Measurements from ENCODE around the gene FRMD4A.

Gene FRMD4A

DNA sequence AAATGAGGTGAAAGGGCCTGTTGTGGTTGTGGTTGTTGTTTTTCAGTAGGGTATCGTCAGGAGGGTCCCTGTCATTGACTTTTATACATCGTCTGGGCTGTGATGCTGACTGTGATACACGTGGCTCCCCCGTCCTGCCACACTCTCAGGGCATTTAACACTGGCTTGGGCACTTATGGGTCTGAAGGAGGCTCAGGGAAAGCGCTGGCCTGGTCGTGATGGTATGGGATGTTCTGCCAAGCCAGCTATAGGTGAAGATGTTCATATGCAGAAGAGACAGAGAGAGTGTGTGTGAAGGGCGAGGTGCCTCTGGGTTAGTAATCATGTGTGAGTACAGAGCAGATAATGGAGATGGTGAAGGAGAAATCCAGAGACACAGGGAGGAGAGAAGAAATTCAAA, 585.5 kb downstream of the FRMD4A start:
- H3K27ac ChIP-seq (ENCODE audit: low read length): no peak overlapping the region
- H3K4me1 ChIP-seq (ENCODE audit: low read length): peaks cover 15% of the 10 kb centered on the region
- no peak overlapping the region for H3K9ac ChIP-seq (ENCODE audit: low read length)
- TF ChIP-seq, protein P1, sequence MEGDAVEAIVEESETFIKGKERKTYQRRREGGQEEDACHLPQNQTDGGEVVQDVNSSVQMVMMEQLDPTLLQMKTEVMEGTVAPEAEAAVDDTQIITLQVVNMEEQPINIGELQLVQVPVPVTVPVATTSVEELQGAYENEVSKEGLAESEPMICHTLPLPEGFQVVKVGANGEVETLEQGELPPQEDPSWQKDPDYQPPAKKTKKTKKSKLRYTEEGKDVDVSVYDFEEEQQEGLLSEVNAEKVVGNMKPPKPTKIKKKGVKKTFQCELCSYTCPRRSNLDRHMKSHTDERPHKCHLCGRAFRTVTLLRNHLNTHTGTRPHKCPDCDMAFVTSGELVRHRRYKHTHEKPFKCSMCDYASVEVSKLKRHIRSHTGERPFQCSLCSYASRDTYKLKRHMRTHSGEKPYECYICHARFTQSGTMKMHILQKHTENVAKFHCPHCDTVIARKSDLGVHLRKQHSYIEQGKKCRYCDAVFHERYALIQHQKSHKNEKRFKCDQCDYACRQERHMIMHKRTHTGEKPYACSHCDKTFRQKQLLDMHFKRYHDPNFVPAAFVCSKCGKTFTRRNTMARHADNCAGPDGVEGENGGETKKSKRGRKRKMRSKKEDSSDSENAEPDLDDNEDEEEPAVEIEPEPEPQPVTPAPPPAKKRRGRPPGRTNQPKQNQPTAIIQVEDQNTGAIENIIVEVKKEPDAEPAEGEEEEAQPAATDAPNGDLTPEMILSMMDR (IDR thresholded peaks at IDR 0.05; ENCODE audit: low read length): no peak
- TF ChIP-seq EZH2 (optimal IDR thresholded peaks at IDR 0.05; ENCODE audit: low read depth, low read length) (no peak), EZH2phosphoT487 (IDR thresholded peaks at IDR 0.05; ENCODE audit: low read length) (no peak)
- H3K27me3 ChIP-seq (replicated peaks; ENCODE audit: insufficient read depth, low read length): no peaks in the 10 kb centered on the region
- H3K9me2 ChIP-seq (replicated peaks; ENCODE audit: insufficient read depth, low read length): no peaks in the 10 kb centered on the region
- H2AFZ ChIP-seq (ENCODE audit: low read length): no peak overlapping the region
- H3K36me3 ChIP-seq (replicated peaks; ENCODE audit: insufficient read depth, low read length): no peaks in the 10 kb centered on the region
- H3K4me2 ChIP-seq (ENCODE audit: low read depth, low read length): no peak overlapping the region
- H3F3A ChIP-seq (ENCODE audit: insufficient read depth, low read length): peaks cover 8% of the 10 kb centered on the region
- H3K9me3 ChIP-seq (replicated peaks; ENCODE audit: insufficient read depth, low read length): no peaks in the 10 kb centered on the region
- no peaks in the 10 kb centered on the region for H4K20me1 ChIP-seq (ENCODE audit: insufficient read depth, low read length)
- no peaks in the 10 kb centered on the region for H3K79me2 ChIP-seq (ENCODE audit: low read length)
- DNase-seq: no peak
- H3K4me3 ChIP-seq (ENCODE audit: low read length): no peak overlapping the region

DNA sequence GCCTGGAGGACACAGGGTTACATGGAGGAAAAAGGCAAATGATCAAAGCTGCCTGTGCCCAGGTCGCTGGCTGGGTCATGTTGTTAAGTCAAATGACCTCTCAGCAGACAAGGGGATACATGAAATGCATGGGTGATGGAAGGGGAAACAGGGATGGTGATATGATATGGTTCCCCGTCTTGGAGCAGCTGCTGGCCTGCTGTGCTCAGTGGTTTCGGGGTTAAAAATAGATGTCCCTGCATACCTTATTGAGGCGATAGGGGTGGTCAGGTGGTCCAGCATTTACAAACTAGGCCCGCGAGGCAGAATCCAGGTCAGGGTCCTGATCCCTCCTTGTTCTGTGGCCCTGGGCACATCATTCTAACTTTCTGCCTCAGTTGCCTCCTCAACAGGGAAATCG, 586.8 kb downstream of the FRMD4A start:
- TF ChIP-seq EZH2phosphoT487 (IDR thresholded peaks at IDR 0.05; ENCODE audit: low read length) (no peak), EZH2 (optimal IDR thresholded peaks at IDR 0.05; ENCODE audit: low read depth, low read length) (no peak)
- TF ChIP-seq, protein P1 (IDR thresholded peaks at IDR 0.05; ENCODE audit: low read length): no peak
- Histone ChIP-seq H3K9ac (ENCODE audit: low read length) (no peak overlapping the region), H3F3A (ENCODE audit: insufficient read depth, low read length) (peaks cover 8% of the 10 kb centered on the region), H3K79me2 (ENCODE audit: low read length) (no peaks in the 10 kb centered on the region), H4K20me1 (ENCODE audit: insufficient read depth, low read length) (no peaks in the 10 kb centered on the region), H3K4me1 (ENCODE audit: low read length) (peaks cover 15% of the 10 kb centered on the region), H3K27me3 (replicated peaks; ENCODE audit: insufficient read depth, low read length) (no peaks in the 10 kb centered on the region), H3K27ac (ENCODE audit: low read length) (no peak overlapping the region), H3K9me2 (replicated peaks; ENCODE audit: insufficient read depth, low read length) (no peaks in the 10 kb centered on the region), H3K9me3 (replicated peaks; ENCODE audit: insufficient read depth, low read length) (no peaks in the 10 kb centered on the region), H2AFZ (ENCODE audit: low read length) (no peak overlapping the region), H3K4me3 (ENCODE audit: low read length) (no peak overlapping the region), H3K36me3 (replicated peaks; ENCODE audit: insufficient read depth, low read length) (no peaks in the 10 kb centered on the region), H3K4me2 (ENCODE audit: low read depth, low read length) (no peak overlapping the region)
- no peak for DNase-seq

DNA sequence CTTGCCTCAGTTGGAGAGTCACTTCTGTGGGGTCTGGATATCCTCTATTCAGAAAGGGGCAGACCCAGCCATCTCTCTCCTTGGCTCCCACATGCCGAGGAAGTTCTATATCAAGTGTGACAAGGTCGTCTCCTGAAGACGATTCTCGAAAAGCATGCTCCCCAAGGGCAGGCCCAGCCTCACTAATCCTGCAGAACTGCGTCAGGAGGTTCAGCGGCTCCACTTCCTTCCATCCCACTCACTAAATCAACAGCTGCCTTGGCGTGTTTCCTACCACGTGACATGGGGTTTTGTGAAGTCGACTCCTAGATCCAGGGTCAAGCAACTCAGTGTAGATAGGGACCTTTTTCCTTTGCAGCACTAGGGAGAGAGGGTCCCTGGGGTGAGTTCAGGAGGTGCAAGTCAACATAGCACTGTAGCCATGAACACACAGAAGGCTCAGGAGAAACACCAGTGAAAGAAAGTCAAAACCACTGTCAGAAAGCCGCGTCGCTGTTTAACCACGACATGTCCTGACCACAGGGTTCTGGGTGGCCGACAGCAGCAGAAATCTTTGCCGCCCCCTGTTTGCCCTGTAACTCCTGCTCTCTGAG, 587.5 kb downstream of the FRMD4A start:
- peak; percentile 48 for DNase-seq
- H3K4me2 ChIP-seq (ENCODE audit: low read depth, low read length): no peak overlapping the region; the same call in 1 of the 2 replicates
- H3K36me3 ChIP-seq (replicated peaks; ENCODE audit: insufficient read depth, low read length): no peaks in the 10 kb centered on the region
- no peaks in the 10 kb centered on the region for H3K79me2 ChIP-seq (ENCODE audit: low read length)
- no peak overlapping the region for H3K9ac ChIP-seq (ENCODE audit: low read length)
- H3K27ac ChIP-seq (ENCODE audit: low read length): no peak overlapping the region
- TF ChIP-seq EZH2 (optimal IDR thresholded peaks at IDR 0.05; ENCODE audit: low read depth, low read length) (no peak), EZH2phosphoT487 (IDR thresholded peaks at IDR 0.05; ENCODE audit: low read length) (no peak)
- TF ChIP-seq, protein P1 (IDR thresholded peaks at IDR 0.05; ENCODE audit: low read length): no peak
- H3K4me1 ChIP-seq (ENCODE audit: low read length): peaks cover 15% of the 10 kb centered on the region
- H3K9me2 ChIP-seq (replicated peaks; ENCODE audit: insufficient read depth, low read length): no peaks in the 10 kb centered on the region
- H3F3A ChIP-seq (ENCODE audit: insufficient read depth, low read length): peaks cover 8% of the 10 kb centered on the region
- H2AFZ ChIP-seq (ENCODE audit: low read length): no peak overlapping the region
- no peaks in the 10 kb centered on the region for H3K27me3 ChIP-seq (replicated peaks; ENCODE audit: insufficient read depth, low read length)
- no peak overlapping the region for H3K4me3 ChIP-seq (ENCODE audit: low read length)
- H4K20me1 ChIP-seq (ENCODE audit: insufficient read depth, low read length): no peaks in the 10 kb centered on the region
- no peaks in the 10 kb centered on the region for H3K9me3 ChIP-seq (replicated peaks; ENCODE audit: insufficient read depth, low read length)

Data from MM.1S (cell line).